HG03460 (cell line): ENCODE measurements around the gene SPACA4.

ENCODE experiments used
- ATAC-seq: cut with Tn5 transposase; IDR thresholded peaks from one replicate; pipeline ENCODE4 v1.9.1; 2021; ENCODE audit not compliant: unreplicated experiment

The SPACA4 gene

GRCh38 chr19:48646722-48647216, 40.2 kb downstream of the SPACA4 start:
- ATAC-seq, result no peak

DNA sequence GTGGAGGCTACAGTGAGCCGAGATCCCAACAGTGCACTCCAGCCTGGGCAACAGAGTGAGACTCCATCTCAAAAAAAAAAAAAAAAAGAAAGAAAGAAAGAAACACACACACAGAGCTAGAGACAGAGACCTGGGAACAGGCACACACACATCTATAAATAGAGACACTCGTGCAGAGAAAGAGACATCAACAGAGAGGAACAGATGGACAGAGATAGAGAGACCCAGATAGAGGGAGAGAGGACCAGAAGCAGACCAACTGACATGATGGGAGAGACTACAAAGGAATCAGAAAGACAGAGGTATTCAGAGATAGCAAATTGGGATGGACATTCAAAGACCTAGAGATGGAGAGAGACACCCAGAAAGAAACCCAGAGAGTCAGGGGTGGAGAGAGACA, 41.6 kb downstream of the SPACA4 start:
- no peak for ATAC-seq

GRCh38 chr19:48650974-48651682, 44.6 kb downstream of the SPACA4 start:
- no peak for ATAC-seq

- ATAC-seq, result no peak
Observed at GRCh38 chr19:48651683-48652048, 45.1 kb downstream of the SPACA4 start.

- no peak for ATAC-seq
Observed at GRCh38 chr19:48654299-48655059, 47.9 kb downstream of the SPACA4 start.

DNA sequence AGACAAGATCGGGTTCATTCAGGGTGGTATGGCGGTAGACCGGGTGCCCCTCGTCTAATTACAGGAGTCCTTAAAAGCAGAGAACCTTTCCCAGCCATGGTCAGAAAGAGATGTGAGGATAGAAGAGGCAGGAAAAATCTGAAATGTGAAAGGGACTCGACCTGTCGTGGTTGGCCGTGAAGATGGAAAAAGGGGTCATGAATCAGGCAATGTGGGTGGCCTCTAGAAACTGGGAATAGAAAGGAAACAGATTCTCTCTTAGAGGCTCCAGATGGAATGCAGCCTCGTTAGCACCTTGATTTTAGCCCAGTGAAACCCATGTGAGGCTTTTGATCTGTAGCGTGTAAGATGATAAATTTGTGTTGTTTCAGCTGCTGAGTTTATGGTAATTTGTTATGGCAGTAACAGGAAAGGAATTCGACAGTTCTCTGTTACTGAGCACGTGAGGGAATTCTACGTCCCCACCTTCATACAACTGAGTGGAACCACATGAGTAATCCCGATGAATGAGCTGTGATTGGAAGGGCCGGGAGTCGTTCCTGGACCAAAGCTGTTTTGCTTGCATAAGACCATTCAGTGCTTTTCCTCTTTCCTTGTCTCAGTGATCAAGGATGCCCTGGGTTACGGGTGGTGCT, 50.4 kb downstream of the SPACA4 start:
- no peak for ATAC-seq
